ENCODE results near the gene HEATR1.

GRCh38 chr1:236532850-236533249 is 71.5 kb downstream of the HEATR1 start:
- TF ChIP-seq, protein P1, sequence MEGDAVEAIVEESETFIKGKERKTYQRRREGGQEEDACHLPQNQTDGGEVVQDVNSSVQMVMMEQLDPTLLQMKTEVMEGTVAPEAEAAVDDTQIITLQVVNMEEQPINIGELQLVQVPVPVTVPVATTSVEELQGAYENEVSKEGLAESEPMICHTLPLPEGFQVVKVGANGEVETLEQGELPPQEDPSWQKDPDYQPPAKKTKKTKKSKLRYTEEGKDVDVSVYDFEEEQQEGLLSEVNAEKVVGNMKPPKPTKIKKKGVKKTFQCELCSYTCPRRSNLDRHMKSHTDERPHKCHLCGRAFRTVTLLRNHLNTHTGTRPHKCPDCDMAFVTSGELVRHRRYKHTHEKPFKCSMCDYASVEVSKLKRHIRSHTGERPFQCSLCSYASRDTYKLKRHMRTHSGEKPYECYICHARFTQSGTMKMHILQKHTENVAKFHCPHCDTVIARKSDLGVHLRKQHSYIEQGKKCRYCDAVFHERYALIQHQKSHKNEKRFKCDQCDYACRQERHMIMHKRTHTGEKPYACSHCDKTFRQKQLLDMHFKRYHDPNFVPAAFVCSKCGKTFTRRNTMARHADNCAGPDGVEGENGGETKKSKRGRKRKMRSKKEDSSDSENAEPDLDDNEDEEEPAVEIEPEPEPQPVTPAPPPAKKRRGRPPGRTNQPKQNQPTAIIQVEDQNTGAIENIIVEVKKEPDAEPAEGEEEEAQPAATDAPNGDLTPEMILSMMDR (IDR thresholded peaks at IDR 0.05), result no peak
- TF ChIP-seq NFYB (CRISPR knock-in tag; conservative IDR thresholded peaks at IDR 0.05; ENCODE audit: low read depth), result no peak
- TF ChIP-seq ZNF219 (CRISPR knock-in tag; IDR thresholded peaks at IDR 0.05; ENCODE audit: borderline replicate concordance), result no peak
- TF ChIP-seq, protein P2, sequence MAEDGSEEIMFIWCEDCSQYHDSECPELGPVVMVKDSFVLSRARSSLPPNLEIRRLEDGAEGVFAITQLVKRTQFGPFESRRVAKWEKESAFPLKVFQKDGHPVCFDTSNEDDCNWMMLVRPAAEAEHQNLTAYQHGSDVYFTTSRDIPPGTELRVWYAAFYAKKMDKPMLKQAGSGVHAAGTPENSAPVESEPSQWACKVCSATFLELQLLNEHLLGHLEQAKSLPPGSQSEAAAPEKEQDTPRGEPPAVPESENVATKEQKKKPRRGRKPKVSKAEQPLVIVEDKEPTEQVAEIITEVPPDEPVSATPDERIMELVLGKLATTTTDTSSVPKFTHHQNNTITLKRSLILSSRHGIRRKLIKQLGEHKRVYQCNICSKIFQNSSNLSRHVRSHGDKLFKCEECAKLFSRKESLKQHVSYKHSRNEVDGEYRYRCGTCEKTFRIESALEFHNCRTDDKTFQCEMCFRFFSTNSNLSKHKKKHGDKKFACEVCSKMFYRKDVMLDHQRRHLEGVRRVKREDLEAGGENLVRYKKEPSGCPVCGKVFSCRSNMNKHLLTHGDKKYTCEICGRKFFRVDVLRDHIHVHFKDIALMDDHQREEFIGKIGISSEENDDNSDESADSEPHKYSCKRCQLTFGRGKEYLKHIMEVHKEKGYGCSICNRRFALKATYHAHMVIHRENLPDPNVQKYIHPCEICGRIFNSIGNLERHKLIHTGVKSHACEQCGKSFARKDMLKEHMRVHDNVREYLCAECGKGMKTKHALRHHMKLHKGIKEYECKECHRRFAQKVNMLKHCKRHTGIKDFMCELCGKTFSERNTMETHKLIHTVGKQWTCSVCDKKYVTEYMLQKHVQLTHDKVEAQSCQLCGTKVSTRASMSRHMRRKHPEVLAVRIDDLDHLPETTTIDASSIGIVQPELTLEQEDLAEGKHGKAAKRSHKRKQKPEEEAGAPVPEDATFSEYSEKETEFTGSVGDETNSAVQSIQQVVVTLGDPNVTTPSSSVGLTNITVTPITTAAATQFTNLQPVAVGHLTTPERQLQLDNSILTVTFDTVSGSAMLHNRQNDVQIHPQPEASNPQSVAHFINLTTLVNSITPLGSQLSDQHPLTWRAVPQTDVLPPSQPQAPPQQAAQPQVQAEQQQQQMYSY (CRISPR knock-in tag; IDR thresholded peaks at IDR 0.05), result no peak
- TF ChIP-seq MAX (CRISPR knock-in tag; IDR thresholded peaks at IDR 0.05), result no peak
- TF ChIP-seq, protein P3, sequence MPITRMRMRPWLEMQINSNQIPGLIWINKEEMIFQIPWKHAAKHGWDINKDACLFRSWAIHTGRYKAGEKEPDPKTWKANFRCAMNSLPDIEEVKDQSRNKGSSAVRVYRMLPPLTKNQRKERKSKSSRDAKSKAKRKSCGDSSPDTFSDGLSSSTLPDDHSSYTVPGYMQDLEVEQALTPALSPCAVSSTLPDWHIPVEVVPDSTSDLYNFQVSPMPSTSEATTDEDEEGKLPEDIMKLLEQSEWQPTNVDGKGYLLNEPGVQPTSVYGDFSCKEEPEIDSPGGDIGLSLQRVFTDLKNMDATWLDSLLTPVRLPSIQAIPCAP (CRISPR knock-in tag; IDR thresholded peaks at IDR 0.05), result no peak
- no peak for TF ChIP-seq NFE2L1 (CRISPR knock-in tag; IDR thresholded peaks at IDR 0.05)
- TF ChIP-seq NR2C2 (CRISPR knock-in tag; IDR thresholded peaks at IDR 0.05), result no peak
- no peak for TF ChIP-seq KAT7 (CRISPR knock-in tag; IDR thresholded peaks at IDR 0.05; ENCODE audit: borderline replicate concordance)
- TF ChIP-seq TP53 (CRISPR knock-in tag; IDR thresholded peaks at IDR 0.05), result no peak
- no peak for TF ChIP-seq HMGA2 (CRISPR knock-in tag; IDR thresholded peaks at IDR 0.05)
- TF ChIP-seq, protein P4, sequence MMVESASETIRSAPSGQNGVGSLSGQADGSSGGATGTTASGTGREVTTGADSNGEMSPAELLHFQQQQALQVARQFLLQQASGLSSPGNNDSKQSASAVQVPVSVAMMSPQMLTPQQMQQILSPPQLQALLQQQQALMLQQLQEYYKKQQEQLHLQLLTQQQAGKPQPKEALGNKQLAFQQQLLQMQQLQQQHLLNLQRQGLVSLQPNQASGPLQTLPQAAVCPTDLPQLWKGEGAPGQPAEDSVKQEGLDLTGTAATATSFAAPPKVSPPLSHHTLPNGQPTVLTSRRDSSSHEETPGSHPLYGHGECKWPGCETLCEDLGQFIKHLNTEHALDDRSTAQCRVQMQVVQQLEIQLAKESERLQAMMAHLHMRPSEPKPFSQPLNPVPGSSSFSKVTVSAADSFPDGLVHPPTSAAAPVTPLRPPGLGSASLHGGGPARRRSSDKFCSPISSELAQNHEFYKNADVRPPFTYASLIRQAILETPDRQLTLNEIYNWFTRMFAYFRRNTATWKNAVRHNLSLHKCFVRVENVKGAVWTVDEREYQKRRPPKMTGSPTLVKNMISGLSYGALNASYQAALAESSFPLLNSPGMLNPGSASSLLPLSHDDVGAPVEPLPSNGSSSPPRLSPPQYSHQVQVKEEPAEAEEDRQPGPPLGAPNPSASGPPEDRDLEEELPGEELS (CRISPR knock-in tag; IDR thresholded peaks at IDR 0.05), result no peak

Data from WTC11 (cell line).